HUES6 (cell line): ENCODE measurements around the gene PRR36.

Experiments
- H3K27ac ChIP-seq: 2 replicates; pipeline ENCODE4 v1.7.0; 2013; ENCODE audit warnings: low read depth, mild to moderate bottlenecking, low read length, inconsistent platforms
- H3K27me3 ChIP-seq: 2 replicates; pipeline ENCODE4 v1.6.1; 2013; ENCODE audit warnings: low read length; ENCODE audit not compliant: control insufficient read depth, insufficient read depth
- H3K36me3 ChIP-seq: 2 replicates; pipeline ENCODE4 v1.6.1; 2013; ENCODE audit warnings: low read length; ENCODE audit not compliant: control insufficient read depth, insufficient read depth
- H3K4me1 ChIP-seq: 2 replicates; pipeline ENCODE4 v1.6.1; 2013; ENCODE audit warnings: low read length; ENCODE audit not compliant: control insufficient read depth, insufficient read depth
- H3K4me3 ChIP-seq: 2 replicates; pipeline ENCODE4 v1.5.1; 2013; ENCODE audit warnings: low read depth, low read length
- H3K9ac ChIP-seq: one replicate; pipeline ENCODE4 v1.6.1; 2013; ENCODE audit warnings: mild to moderate bottlenecking, low read length
- H3K9me3 ChIP-seq: 2 replicates; pipeline ENCODE4 v1.6.1; 2013; ENCODE audit warnings: low read depth, low read length; ENCODE audit not compliant: control insufficient read depth, insufficient read depth

Gene PRR36

GRCh38 chr19:7874076-7874896 lies at the start of gene PRR36:
Gene PRR36 (minus strand): TSS chr19:7874390. CDS start chr19:7873689, 701 bp downstream.
- Histone ChIP-seq H3K9me3 (no peaks in the 10 kb centered on the region), H3K36me3 (no peaks in the 10 kb centered on the region), H3K27me3 (peaks cover 36% of the 10 kb centered on the region), H3K27ac (no peak within 1 kb of the TSS), H3K4me3 (peak within 1 kb of the TSS; percentile 66), H3K9ac (no peak within 1 kb of the TSS), H3K4me1 (peaks cover 10% of the 10 kb centered on the region)

- Histone ChIP-seq H3K9ac (no peak overlapping the region), H3K36me3 (peaks cover 5% of the 10 kb centered on the region), H3K4me3 (no peak overlapping the region), H3K4me1 (peaks cover 13% of the 10 kb centered on the region; the same call in 1 of the 2 replicates), H3K27me3 (peaks cover 6% of the 10 kb centered on the region), H3K27ac (no peak overlapping the region), H3K9me3 (no peaks in the 10 kb centered on the region)
These were observed 49.4 kb upstream of the PRR36 start for GRCh38 chr19:7923295-7924191.

GRCh38 chr19:7922836-7923195 lies 48.6 kb upstream of the PRR36 start:
- Histone ChIP-seq H3K9me3 (no peaks in the 10 kb centered on the region), H3K4me1 (peaks cover 13% of the 10 kb centered on the region; the same call in 1 of the 2 replicates), H3K9ac (no peak overlapping the region), H3K27ac (no peak overlapping the region), H3K36me3 (peaks cover 5% of the 10 kb centered on the region), H3K27me3 (peaks cover 13% of the 10 kb centered on the region), H3K4me3 (no peak overlapping the region)

GRCh38 chr19:7921967-7922835 lies 48.0 kb upstream of the PRR36 start:
- no peak overlapping the region for H3K4me3 ChIP-seq

GRCh38 chr19:7921302-7921966 lies 47.2 kb upstream of the PRR36 start:
- no peaks in the 10 kb centered on the region for H3K9me3 ChIP-seq
- H3K36me3 ChIP-seq = peaks cover 5% of the 10 kb centered on the region
- H3K27ac ChIP-seq = no peak overlapping the region
- peaks cover 19% of the 10 kb centered on the region; the same call in 1 of the 2 replicates for H3K4me1 ChIP-seq
- peaks cover 27% of the 10 kb centered on the region for H3K27me3 ChIP-seq
- H3K4me3 ChIP-seq = peak overlapping the region; percentile 61
- peak overlapping the region; percentile 1 for H3K9ac ChIP-seq

More at GRCh38 chr19:7921967-7922835, 48.0 kb upstream of the PRR36 start:
- Histone ChIP-seq H3K9ac (no peak overlapping the region), H3K27me3 (peaks cover 20% of the 10 kb centered on the region), H3K27ac (no peak overlapping the region), H3K36me3 (peaks cover 5% of the 10 kb centered on the region), H3K9me3 (no peaks in the 10 kb centered on the region), H3K4me1 (peaks cover 16% of the 10 kb centered on the region; the same call in 1 of the 2 replicates)

GRCh38 chr19:7920519-7921301 lies 46.5 kb upstream of the PRR36 start:
- H3K9me3 ChIP-seq = no peaks in the 10 kb centered on the region
- H3K4me3 ChIP-seq = peak overlapping the region; percentile 88
- no peak overlapping the region for H3K27ac ChIP-seq
- H3K27me3 ChIP-seq = peaks cover 34% of the 10 kb centered on the region
- peaks cover 19% of the 10 kb centered on the region; the same call in 1 of the 2 replicates for H3K4me1 ChIP-seq
- peaks cover 5% of the 10 kb centered on the region for H3K36me3 ChIP-seq
- peak overlapping the region; percentile 59 for H3K9ac ChIP-seq

GRCh38 chr19:7919610-7920518 lies 45.7 kb upstream of the PRR36 start, which contains the start of gene SNAPC2:
Gene SNAPC2 (plus strand): TSS chr19:7920338. CDS start chr19:7920367, 29 bp downstream.
- H3K9ac ChIP-seq = peak within 1 kb of the TSS; percentile 59
- H3K27me3 ChIP-seq = peaks cover 42% of the 10 kb centered on the region
- H3K27ac ChIP-seq = no peak within 1 kb of the TSS
- H3K4me3 ChIP-seq = peak within 1 kb of the TSS; percentile 88
- H3K4me1 ChIP-seq = peaks cover 19% of the 10 kb centered on the region; the same call in 1 of the 2 replicates
- no peaks in the 10 kb centered on the region for H3K9me3 ChIP-seq
- H3K36me3 ChIP-seq = peaks cover 5% of the 10 kb centered on the region

- H3K4me1 ChIP-seq = peaks cover 16% of the 10 kb centered on the region; the same call in 1 of the 2 replicates
- H3K27ac ChIP-seq = no peak overlapping the region
- peaks cover 48% of the 10 kb centered on the region for H3K27me3 ChIP-seq
- no peak overlapping the region for H3K9ac ChIP-seq
- peaks cover 5% of the 10 kb centered on the region for H3K36me3 ChIP-seq
- H3K9me3 ChIP-seq = no peaks in the 10 kb centered on the region
- peak overlapping the region; percentile 65; the same call in 1 of the 2 replicates for H3K4me3 ChIP-seq
These were observed 44.6 kb upstream of the PRR36 start for GRCh38 chr19:7918615-7919421.
